HFF-Myc (cell line): ENCODE results near the gene DDX6.
"Not testable (repeated sequence)": the region's sequence is repeated elsewhere in the genome, so short reads cannot be mapped to it uniquely, and the experiment has no call there.

Experiments used
- DNase-seq: peaks from one replicate; pipeline ENCODE4 v3.0.0-alpha.2; 2011; ENCODE audit warnings: low read depth; ENCODE audit errors: extremely low read depth
- H3K4me3 ChIP-seq: replicated peaks from 2 replicates; pipeline ENCODE4 v1.5.1; 2011; ENCODE audit warnings: low read depth, mild to moderate bottlenecking, control low read depth, low read length
- CTCF ChIP-seq: IDR thresholded peaks from 2 replicates; pipeline ENCODE4 v1.5.1; 2012; ENCODE audit warnings: mild to moderate bottlenecking, low read depth, low read length, control low read depth; ENCODE audit errors: missing control alignments

Gene DDX6

GRCh38 chr11:118715837-118716260 lies 75.1 kb downstream of the DDX6 start:
- no peak for DNase-seq
- no peak overlapping the region for H3K4me3 ChIP-seq
- no peak for TF ChIP-seq CTCF

GRCh38 chr11:118715245-118715831 lies 75.6 kb downstream of the DDX6 start:
- DNase-seq, result no peak

DNA sequence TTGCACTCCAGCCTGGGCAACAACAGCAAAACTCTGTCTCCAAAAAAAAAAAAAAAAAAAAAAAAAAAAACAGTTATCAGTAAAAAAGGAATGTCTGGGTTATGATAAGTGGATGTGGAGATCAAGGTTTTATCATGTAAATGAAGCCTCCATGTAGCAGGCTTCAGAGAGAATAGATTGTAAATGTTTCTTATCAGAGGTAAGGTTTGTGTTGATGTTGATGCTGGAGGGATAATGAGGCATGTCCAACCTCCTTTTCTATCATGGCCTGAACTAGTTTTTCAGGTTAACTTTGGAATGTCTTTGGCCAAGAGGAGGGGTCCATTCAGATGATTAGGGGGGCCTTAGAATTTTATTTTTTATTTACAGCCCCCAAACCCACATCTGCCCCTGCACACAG lies 76.1 kb downstream of the DDX6 start:
- no peak for DNase-seq
- TF ChIP-seq CTCF, result no peak
- no peak overlapping the region for H3K4me3 ChIP-seq

More at GRCh38 chr11:118715245-118715831, 75.6 kb downstream of the DDX6 start:
- H3K4me3 ChIP-seq, result no peak overlapping the region
- TF ChIP-seq CTCF, result no peak

DNA sequence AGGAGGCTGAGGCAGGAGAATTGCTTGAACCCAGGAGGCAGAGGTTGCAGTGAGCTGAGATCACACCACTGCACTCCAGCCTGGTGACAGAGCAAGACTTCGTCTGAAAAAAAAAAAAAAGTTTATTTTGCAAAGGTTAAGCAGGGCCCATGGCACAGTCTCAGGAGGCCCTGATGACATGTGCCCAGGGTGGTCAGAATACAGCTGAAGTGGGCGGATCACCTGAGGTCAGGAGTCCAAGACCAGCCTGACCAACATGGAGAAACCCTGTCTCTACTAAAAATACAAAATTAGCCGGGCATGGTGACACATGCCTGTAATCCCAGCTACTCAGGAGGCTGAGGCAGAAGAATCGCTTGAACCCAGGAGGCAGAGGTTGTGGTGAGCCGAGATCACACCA lies 76.5 kb downstream of the DDX6 start:
- H3K4me3 ChIP-seq, DNase-seq: not testable (repeated sequence)

GRCh38 chr11:118708296-118708695 lies 82.7 kb downstream of the DDX6 start:
- no peak overlapping the region for H3K4me3 ChIP-seq
- DNase-seq, result no peak
- TF ChIP-seq CTCF, result no peak

DNA sequence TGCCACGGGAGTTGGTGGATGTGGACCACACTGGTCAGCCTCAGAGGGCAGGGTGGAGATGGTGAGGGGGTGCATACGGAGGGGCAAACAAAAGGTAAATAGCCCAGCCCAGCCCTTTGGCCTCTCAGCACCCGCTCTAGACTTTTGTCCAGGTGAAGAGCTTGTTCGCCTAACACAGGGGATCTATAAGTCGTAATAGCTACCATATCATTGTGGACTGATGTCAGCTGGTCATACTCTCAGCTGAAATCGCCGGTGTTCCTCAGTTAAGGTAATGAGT lies 84.5 kb downstream of the DDX6 start:
- no peak for TF ChIP-seq CTCF
- DNase-seq, result no peak
- H3K4me3 ChIP-seq, result no peak overlapping the region

DNA sequence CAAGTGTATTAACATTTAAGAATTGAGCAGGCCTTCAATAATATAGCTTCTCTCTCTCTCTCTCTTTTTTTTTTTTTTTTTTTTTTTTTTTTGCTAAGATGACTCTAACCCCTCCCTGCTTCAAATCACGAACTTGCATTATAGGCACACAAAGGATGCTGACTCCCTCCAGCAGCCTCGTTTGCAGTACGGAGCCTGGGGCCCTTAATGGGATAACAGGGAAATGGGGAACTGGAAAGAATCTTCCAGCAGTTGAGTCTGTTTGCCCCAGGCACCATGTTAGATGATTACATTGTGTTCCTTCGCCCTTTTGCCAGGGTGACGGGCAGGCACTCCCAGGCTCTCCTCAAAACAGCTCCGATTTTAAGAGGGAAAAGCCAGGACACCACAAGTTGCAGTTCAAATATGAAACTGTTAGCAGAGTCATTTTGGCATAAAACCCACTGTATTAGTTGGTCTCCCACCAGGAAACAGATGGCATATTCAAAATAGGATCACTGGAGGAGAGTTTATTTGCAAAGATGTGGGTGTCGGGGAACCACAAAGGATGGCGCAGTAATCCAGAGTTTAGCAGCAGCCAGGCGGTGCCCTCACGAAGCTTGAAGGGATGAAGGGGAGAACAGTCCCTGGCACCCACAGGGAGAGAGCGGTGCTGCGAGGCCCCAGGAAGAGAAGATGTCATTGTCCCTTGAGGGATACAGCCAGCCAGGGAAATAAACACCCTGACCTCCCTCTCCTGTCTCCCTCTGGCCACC lies 85.0 kb downstream of the DDX6 start:
- no peak overlapping the region for H3K4me3 ChIP-seq
- TF ChIP-seq CTCF, result no peak
- DNase-seq, result no peak
